H9 (cell line): Measurements from ENCODE around the gene SLC36A3. TPM values are rescaled to one million over a fixed set of nuclear protein-coding genes. Genes with fewer than 3 reads are reported as not detected.

Source experiments
- DNase-seq: peaks from one replicate; pipeline ENCODE4 v3.0.0-alpha.2; 2017
- H2AFZ ChIP-seq: one replicate; pipeline ENCODE4 v1.6.1; 2013; ENCODE audit warnings: mild to moderate bottlenecking, low read length, control low read depth, moderate library complexity
- H2AK5ac ChIP-seq: 2 replicates; pipeline ENCODE4 v1.6.1; 2013; ENCODE audit warnings: low read length, control low read depth, mixed read lengths; ENCODE audit not compliant: insufficient read length
- H2BK120ac ChIP-seq: one replicate; pipeline ENCODE4 v1.6.1; 2013; ENCODE audit warnings: low read depth, mild to moderate bottlenecking, low read length, control low read depth, inconsistent platforms; ENCODE audit not compliant: poor library complexity, severe bottlenecking
- H2BK12ac ChIP-seq: 2 replicates; pipeline ENCODE4 v1.6.1; 2013; ENCODE audit warnings: low read length, control low read depth, mixed read lengths, low read depth; ENCODE audit not compliant: insufficient read length
- H2BK15ac ChIP-seq: 2 replicates; pipeline ENCODE4 v1.6.1; 2013; ENCODE audit warnings: low read depth, low read length, control low read depth
- H2BK20ac ChIP-seq: one replicate; pipeline ENCODE4 v1.6.1; 2013; ENCODE audit warnings: low read depth, mild to moderate bottlenecking, low read length, control low read depth, inconsistent platforms; ENCODE audit not compliant: poor library complexity, severe bottlenecking
- H2BK5ac ChIP-seq: 2 replicates; pipeline ENCODE4 v1.6.1; 2013; ENCODE audit warnings: low read length, control low read depth, mixed read lengths; ENCODE audit not compliant: insufficient read length
- H3K14ac ChIP-seq: 2 replicates; pipeline ENCODE4 v1.6.1; 2013; ENCODE audit warnings: low read length, control low read depth; ENCODE audit not compliant: insufficient read depth
- H3K18ac ChIP-seq: 2 replicates; pipeline ENCODE4 v1.6.1; 2013; ENCODE audit warnings: low read depth, mild to moderate bottlenecking, mixed read lengths, low read length, control low read depth; ENCODE audit not compliant: insufficient read length
- H3K23ac ChIP-seq: 2 replicates; pipeline ENCODE4 v1.6.1; 2013; ENCODE audit warnings: low read length, control low read depth, mixed read lengths, low read depth; ENCODE audit not compliant: insufficient read length
- H3K23me2 ChIP-seq: 2 replicates; pipeline ENCODE4 v1.6.1; 2013; ENCODE audit warnings: low read depth, mild to moderate bottlenecking, mixed read lengths, low read length, control low read depth; ENCODE audit not compliant: insufficient read length, poor library complexity, severe bottlenecking
- H3K27ac ChIP-seq: 2 replicates; pipeline ENCODE4 v1.5.1; 2013; ENCODE audit warnings: low read length, control low read depth, mixed read lengths, low read depth; ENCODE audit not compliant: insufficient read length
- H3K27me3 ChIP-seq: 2 replicates; pipeline ENCODE4 v1.6.1; 2013; ENCODE audit warnings: low read length, control low read depth, inconsistent platforms; ENCODE audit not compliant: insufficient read depth
- H3K4ac ChIP-seq: 2 replicates; pipeline ENCODE4 v1.6.1; 2013; ENCODE audit warnings: low read depth, mild to moderate bottlenecking, control low read depth, inconsistent platforms, low read length, moderate library complexity
- H3K4me1 ChIP-seq: 2 replicates; pipeline ENCODE4 v1.6.1; 2013; ENCODE audit warnings: low read length, control low read depth, inconsistent platforms; ENCODE audit not compliant: insufficient read depth
- H3K4me2 ChIP-seq: 2 replicates; pipeline ENCODE4 v1.6.1; 2013; ENCODE audit warnings: low read length, control low read depth, mixed read lengths; ENCODE audit not compliant: insufficient read length, insufficient read depth
- H3K56ac ChIP-seq: 2 replicates; pipeline ENCODE4 v1.6.1; 2013; ENCODE audit warnings: low read depth, mild to moderate bottlenecking, mixed read lengths, low read length, control low read depth; ENCODE audit not compliant: insufficient read length
- H3K79me1 ChIP-seq: 2 replicates; pipeline ENCODE4 v1.6.1; 2013; ENCODE audit warnings: low read depth, mild to moderate bottlenecking, moderate library complexity, low read length, control low read depth, inconsistent platforms; ENCODE audit not compliant: insufficient read depth, poor library complexity, severe bottlenecking
- H3K79me2 ChIP-seq: 2 replicates; pipeline ENCODE4 v1.6.1; 2013; ENCODE audit warnings: low read length, control low read depth, inconsistent platforms; ENCODE audit not compliant: insufficient read depth
- H3K9ac ChIP-seq: 2 replicates; pipeline ENCODE4 v1.6.1; 2013; ENCODE audit warnings: low read length, control low read depth, mixed read lengths; ENCODE audit not compliant: insufficient read length; ENCODE audit errors: extremely low read depth
- H3K9me3 ChIP-seq: one replicate; pipeline ENCODE4 v1.6.1; 2013; ENCODE audit warnings: low read depth, low read length, inconsistent platforms; ENCODE audit not compliant: control insufficient read depth
- H3T11ph ChIP-seq: one replicate; pipeline ENCODE4 v1.6.1; 2013; ENCODE audit warnings: mild to moderate bottlenecking, low read length, control low read depth, inconsistent platforms
- H4K20me1 ChIP-seq: one replicate; pipeline ENCODE4 v1.6.1; 2013; ENCODE audit not compliant: control insufficient read depth, insufficient read length, insufficient read depth
- H4K5ac ChIP-seq: 2 replicates; pipeline ENCODE4 v1.6.1; 2013; ENCODE audit warnings: low read depth, mild to moderate bottlenecking, mixed read lengths, low read length, control low read depth; ENCODE audit not compliant: insufficient read length
- H4K8ac ChIP-seq: replicated peaks from 2 replicates; pipeline ENCODE4 v1.6.1; 2013; ENCODE audit warnings: low read length, control low read depth, mixed read lengths, low read depth; ENCODE audit not compliant: insufficient read length
- H4K91ac ChIP-seq: 2 replicates; pipeline ENCODE4 v1.6.1; 2013; ENCODE audit warnings: low read depth, mild to moderate bottlenecking, moderate library complexity, mixed read lengths, low read length, control low read depth; ENCODE audit not compliant: insufficient read length
- H3K27ac Mint-ChIP-seq, 3 experiments: 2 replicates in 2 of 3; 3 replicates in 1 of 3; pipeline ENCODE4 v1.8.0; 2020 to 2021; ENCODE audit warnings: mixed read lengths in 3 of 3, mild to moderate bottlenecking in 1 of 3, moderate library complexity in 1 of 3
- H3K27me3 Mint-ChIP-seq: 2 replicates; pipeline ENCODE4 v1.8.0; 2021; ENCODE audit warnings: low read depth, mild to moderate bottlenecking, moderate library complexity, mixed read lengths
- H3K36me3 Mint-ChIP-seq, 3 experiments: 2 replicates in 2 of 3; 3 replicates in 1 of 3; pipeline ENCODE4 v1.8.0; 2020 to 2021; ENCODE audit warnings: low read depth in 3 of 3, mixed read lengths in 3 of 3; ENCODE audit not compliant: insufficient read depth in 1 of 3
- H3K4me1 Mint-ChIP-seq, 2 experiments: 2 replicates each; pipeline ENCODE4 v1.8.0; 2020; ENCODE audit warnings: mixed read lengths in 2 of 2
- H3K4me3 Mint-ChIP-seq, 2 experiments: 2 replicates in 1 of 2; 3 replicates in 1 of 2; pipeline ENCODE4 v1.8.0; 2020 to 2021; ENCODE audit warnings: mild to moderate bottlenecking in 2 of 2, mixed read lengths in 2 of 2, moderate library complexity in 1 of 2
- H3K9me3 Mint-ChIP-seq, 2 experiments: 2 replicates in 1 of 2; 3 replicates in 1 of 2; pipeline ENCODE4 v1.8.0; 2020; ENCODE audit warnings: mild to moderate bottlenecking in 2 of 2, mixed read lengths in 2 of 2, moderate library complexity in 1 of 2
- CTCF ChIP-seq: fragments of 200-600 bp; sonication (generic); conservative IDR thresholded peaks from 3 replicates; pipeline ENCODE4 v1.8.0; 2021; ENCODE audit warnings: antibody characterized with exemption, mild to moderate bottlenecking
- WGBS: extraction: QIAGEN DNeasy Blood & Tissue Kit; methylation state at CpG from one replicate; pipeline ENCODE4 v1.1.7; 2013; ENCODE audit warnings: missing lambda C conversion rate, low lambda C conversion rate, mixed read lengths; ENCODE audit not compliant: insufficient read length; ENCODE audit errors: extremely low coverage; 5-methylcytosine and 5-hydroxymethylcytosine counted together
- total RNA-seq: library from RNA; stranded (reverse); gene quantifications from 2 replicates; pipeline ENCODE4 v1.2.1, GENCODE V29; 2021

The SLC36A3 gene
- total RNA-seq, 1 experiment from 2014 or later, result not detected

- H3K23ac ChIP-seq, result no peak overlapping the region
- TF ChIP-seq CTCF, result peak; percentile 58
Measured at GRCh38 chr5:151298063-151298855, 5.3 kb downstream of the SLC36A3 start.

More at GRCh38 chr5:151298063-151298855, 5.3 kb downstream of the SLC36A3 start:
- H4K91ac ChIP-seq, result no peak overlapping the region
- no peak overlapping the region for H2BK20ac ChIP-seq
- no peaks in the 10 kb centered on the region for H3K79me2 ChIP-seq
- H2BK120ac ChIP-seq, result no peak overlapping the region
- Mint-ChIP-seq H3K36me3 (no peaks in the 10 kb centered on the region), H3K27me3 (peaks cover 3% of the 10 kb centered on the region), H3K27ac (no peak overlapping the region), H3K4me1 (peaks cover 15 to 17% of the 10 kb centered on the region in 2 experiments), H3K9me3 (no peaks in the 10 kb centered on the region), H3K4me3 (no peak overlapping the region)
- no peak overlapping the region for H2BK5ac ChIP-seq
- H3T11ph ChIP-seq, result no peak overlapping the region
- H3K4me2 ChIP-seq, result no peak overlapping the region
- H3K27ac ChIP-seq, result no peak overlapping the region
- H2AK5ac ChIP-seq, result no peak overlapping the region
- no peaks in the 10 kb centered on the region for H3K23me2 ChIP-seq
- H4K5ac ChIP-seq, result no peak overlapping the region
- H3K18ac ChIP-seq, result no peak overlapping the region
- H3K79me1 ChIP-seq, result no peaks in the 10 kb centered on the region
- H3K4ac ChIP-seq, result no peak overlapping the region
- no CpG with 5 or more reads among the region's 6 CpGs for WGBS
- H3K4me1 ChIP-seq, result no peaks in the 10 kb centered on the region
- DNase-seq, result peak; percentile 54
- no peak overlapping the region for H2AFZ ChIP-seq
- H4K8ac ChIP-seq, result no peak overlapping the region
- no peak overlapping the region for H2BK15ac ChIP-seq
- no peak overlapping the region for H3K9ac ChIP-seq
- H3K27me3 ChIP-seq, result no peaks in the 10 kb centered on the region
- no peak overlapping the region for H2BK12ac ChIP-seq
- no peaks in the 10 kb centered on the region for H4K20me1 ChIP-seq
- H3K14ac ChIP-seq, result no peak overlapping the region
- no peak overlapping the region for H3K56ac ChIP-seq
- no peaks in the 10 kb centered on the region for H3K9me3 ChIP-seq
